Measurements from ENCODE around the gene NKX2-4.

DNA sequence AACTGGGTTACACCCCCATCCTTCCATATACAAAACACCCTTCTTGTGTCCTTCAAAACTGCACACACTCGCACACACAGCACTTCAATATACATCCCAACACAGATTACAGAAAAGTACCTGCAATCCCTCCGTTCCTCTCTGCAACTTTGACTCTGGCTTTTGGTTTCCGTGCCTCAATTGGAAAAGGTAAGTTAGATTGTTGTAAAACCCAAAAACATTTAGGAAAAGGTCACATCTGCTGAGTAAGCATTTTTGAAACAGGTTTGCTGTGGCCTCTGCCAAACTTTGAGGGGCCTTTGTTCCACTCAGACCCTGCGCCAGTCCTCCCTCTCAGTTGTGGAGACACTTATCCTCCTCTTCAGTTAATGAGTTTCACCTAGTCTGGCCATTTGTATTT, 4.2 kb downstream of the NKX2-4 start:
- TF ChIP-seq, protein P1, sequence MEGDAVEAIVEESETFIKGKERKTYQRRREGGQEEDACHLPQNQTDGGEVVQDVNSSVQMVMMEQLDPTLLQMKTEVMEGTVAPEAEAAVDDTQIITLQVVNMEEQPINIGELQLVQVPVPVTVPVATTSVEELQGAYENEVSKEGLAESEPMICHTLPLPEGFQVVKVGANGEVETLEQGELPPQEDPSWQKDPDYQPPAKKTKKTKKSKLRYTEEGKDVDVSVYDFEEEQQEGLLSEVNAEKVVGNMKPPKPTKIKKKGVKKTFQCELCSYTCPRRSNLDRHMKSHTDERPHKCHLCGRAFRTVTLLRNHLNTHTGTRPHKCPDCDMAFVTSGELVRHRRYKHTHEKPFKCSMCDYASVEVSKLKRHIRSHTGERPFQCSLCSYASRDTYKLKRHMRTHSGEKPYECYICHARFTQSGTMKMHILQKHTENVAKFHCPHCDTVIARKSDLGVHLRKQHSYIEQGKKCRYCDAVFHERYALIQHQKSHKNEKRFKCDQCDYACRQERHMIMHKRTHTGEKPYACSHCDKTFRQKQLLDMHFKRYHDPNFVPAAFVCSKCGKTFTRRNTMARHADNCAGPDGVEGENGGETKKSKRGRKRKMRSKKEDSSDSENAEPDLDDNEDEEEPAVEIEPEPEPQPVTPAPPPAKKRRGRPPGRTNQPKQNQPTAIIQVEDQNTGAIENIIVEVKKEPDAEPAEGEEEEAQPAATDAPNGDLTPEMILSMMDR (IDR thresholded peaks at IDR 0.05): no peak
- no peak for TF ChIP-seq POLR2A (IDR thresholded peaks at IDR 0.05)
